SU-DHL-6 (cell line): ENCODE results near the gene CIT.

Experiments used
- H2AFZ ChIP-seq: fragments of 200-600 bp; sonication (generic); 2 replicates; pipeline ENCODE4 v1.6.1; 2014; ENCODE audit warnings: low read depth, mild to moderate bottlenecking, moderate library complexity, mixed read lengths, antibody characterized with exemption, low read length; ENCODE audit not compliant: severe bottlenecking
- H3F3A ChIP-seq: fragments of 200-600 bp; shearing (Covaris generic); 2 replicates; pipeline ENCODE4 v1.6.0; 2016; ENCODE audit warnings: antibody characterized with exemption, mild to moderate bottlenecking; ENCODE audit not compliant: insufficient read depth
- H3K27ac ChIP-seq: fragments of 200-600 bp; sonication (generic); 2 replicates; pipeline ENCODE4 v1.5.1; 2016; ENCODE audit warnings: low read depth, mild to moderate bottlenecking, low read length, moderate library complexity, mixed read lengths
- H3K27me3 ChIP-seq: fragments of 200-600 bp; sonication (generic), shearing (Covaris generic); 2 replicates; pipeline ENCODE4 v1.6.0; 2014; ENCODE audit warnings: mild to moderate bottlenecking, low read length
- H3K36me3 ChIP-seq: fragments of 200-600 bp; sonication (generic); 2 replicates; pipeline ENCODE4 v1.6.1; 2014; ENCODE audit warnings: mild to moderate bottlenecking, low read length, mixed read lengths
- H3K4me2 ChIP-seq: fragments of 300-600, 200-600 bp; shearing (Covaris generic), sonication (generic); 2 replicates; pipeline ENCODE4 v1.6.0; 2014; ENCODE audit warnings: low read length, low read depth, mild to moderate bottlenecking; ENCODE audit not compliant: poor library complexity, severe bottlenecking
- H3K4me3 ChIP-seq: fragments of 200-600 bp; sonication (generic); 2 replicates; pipeline ENCODE4 v1.5.1; 2014; ENCODE audit warnings: antibody characterized with exemption, low read length, mild to moderate bottlenecking, mixed read lengths; ENCODE audit not compliant: insufficient read depth, poor library complexity, severe bottlenecking
- H3K79me2 ChIP-seq: fragments of 200-600 bp; sonication (generic); 2 replicates; pipeline ENCODE4 v1.6.1; 2014; ENCODE audit warnings: mild to moderate bottlenecking, low read length, moderate library complexity; ENCODE audit not compliant: insufficient read depth
- H3K9ac ChIP-seq: fragments of 200-600 bp; sonication (generic); 2 replicates; pipeline ENCODE4 v1.7.0; 2014; ENCODE audit warnings: mild to moderate bottlenecking, low read length
- H3K9me2 ChIP-seq: fragments of 200-600 bp; sonication (generic); replicated peaks from 2 replicates; pipeline ENCODE4 v1.6.1; 2014; ENCODE audit warnings: low read length; ENCODE audit not compliant: insufficient read depth
- H3K9me3 ChIP-seq: fragments of 200-600 bp; sonication (generic); 2 replicates; pipeline ENCODE4 v1.6.1; 2014; ENCODE audit warnings: low read length, mixed read lengths; ENCODE audit not compliant: insufficient read depth
- H4K20me1 ChIP-seq: fragments of 200-600 bp; sonication (generic); 2 replicates; pipeline ENCODE4 v1.6.1; 2014; ENCODE audit warnings: low read depth, mild to moderate bottlenecking, antibody characterized with exemption, low read length, moderate library complexity, mixed read lengths
- EZH2phosphoT487 ChIP-seq: fragments of 200-600 bp; sonication (generic), shearing (Covaris generic); conservative IDR thresholded peaks from 2 replicates; pipeline ENCODE4 v1.6.1; 2018; ENCODE audit warnings: mild to moderate bottlenecking, antibody characterized with exemption, low read length, moderate library complexity, mixed read lengths
- TF ChIP-seq, protein P1 (sequence below): fragments of 200-600 bp; sonication (generic); IDR thresholded peaks from one replicate; pipeline ENCODE4 v1.5.1; 2017; ENCODE audit warnings: antibody characterized with exemption, mild to moderate bottlenecking, low read length, moderate library complexity; ENCODE audit not compliant: insufficient read depth, poor library complexity, severe bottlenecking

Gene CIT

DNA sequence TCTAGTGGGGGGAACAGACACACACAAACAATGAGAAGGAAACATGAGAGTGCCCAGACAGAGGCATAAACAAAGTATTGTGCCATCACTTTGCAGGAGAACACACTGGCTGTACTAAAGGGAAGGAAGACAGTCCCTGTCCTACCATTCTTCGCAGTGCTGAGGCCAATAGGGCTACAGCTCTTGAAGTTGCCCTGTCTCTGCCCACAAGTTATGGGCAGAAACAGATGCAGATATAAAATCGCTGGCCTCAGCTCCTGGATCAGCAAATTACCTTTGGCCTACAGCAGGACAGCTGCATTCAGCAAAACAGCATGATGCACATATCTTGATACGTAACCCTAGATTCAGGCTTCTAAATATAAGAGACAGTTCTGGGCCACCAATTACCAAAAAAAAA lies 232.2 kb downstream of the CIT start:
- no peaks in the 10 kb centered on the region for H3K27me3 ChIP-seq
- no peak overlapping the region for H3K4me2 ChIP-seq
- no peaks in the 10 kb centered on the region for H3K9me3 ChIP-seq
- no peak for TF ChIP-seq EZH2phosphoT487
- TF ChIP-seq, protein P1, sequence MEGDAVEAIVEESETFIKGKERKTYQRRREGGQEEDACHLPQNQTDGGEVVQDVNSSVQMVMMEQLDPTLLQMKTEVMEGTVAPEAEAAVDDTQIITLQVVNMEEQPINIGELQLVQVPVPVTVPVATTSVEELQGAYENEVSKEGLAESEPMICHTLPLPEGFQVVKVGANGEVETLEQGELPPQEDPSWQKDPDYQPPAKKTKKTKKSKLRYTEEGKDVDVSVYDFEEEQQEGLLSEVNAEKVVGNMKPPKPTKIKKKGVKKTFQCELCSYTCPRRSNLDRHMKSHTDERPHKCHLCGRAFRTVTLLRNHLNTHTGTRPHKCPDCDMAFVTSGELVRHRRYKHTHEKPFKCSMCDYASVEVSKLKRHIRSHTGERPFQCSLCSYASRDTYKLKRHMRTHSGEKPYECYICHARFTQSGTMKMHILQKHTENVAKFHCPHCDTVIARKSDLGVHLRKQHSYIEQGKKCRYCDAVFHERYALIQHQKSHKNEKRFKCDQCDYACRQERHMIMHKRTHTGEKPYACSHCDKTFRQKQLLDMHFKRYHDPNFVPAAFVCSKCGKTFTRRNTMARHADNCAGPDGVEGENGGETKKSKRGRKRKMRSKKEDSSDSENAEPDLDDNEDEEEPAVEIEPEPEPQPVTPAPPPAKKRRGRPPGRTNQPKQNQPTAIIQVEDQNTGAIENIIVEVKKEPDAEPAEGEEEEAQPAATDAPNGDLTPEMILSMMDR: no peak
- H3K27ac ChIP-seq: no peak overlapping the region
- no peaks in the 10 kb centered on the region for H3K36me3 ChIP-seq
- H3K4me3 ChIP-seq: no peak overlapping the region
- H2AFZ ChIP-seq: no peak overlapping the region
- no peaks in the 10 kb centered on the region for H3K9me2 ChIP-seq
- H3F3A ChIP-seq: no peaks in the 10 kb centered on the region
- no peaks in the 10 kb centered on the region for H3K79me2 ChIP-seq
- H3K9ac ChIP-seq: no peak overlapping the region
- no peaks in the 10 kb centered on the region for H4K20me1 ChIP-seq

GRCh38 chr12:119642986-119643385 lies 234.1 kb downstream of the CIT start:
- no peak for TF ChIP-seq EZH2phosphoT487
- TF ChIP-seq, protein P1: no peak
- no peak overlapping the region for H3K4me3 ChIP-seq
- H3K36me3 ChIP-seq: no peaks in the 10 kb centered on the region
- no peak overlapping the region for H2AFZ ChIP-seq
- H4K20me1 ChIP-seq: no peaks in the 10 kb centered on the region
- no peaks in the 10 kb centered on the region for H3F3A ChIP-seq
- H3K9me2 ChIP-seq: no peaks in the 10 kb centered on the region
- H3K27ac ChIP-seq: no peak overlapping the region
- no peaks in the 10 kb centered on the region for H3K79me2 ChIP-seq
- no peak overlapping the region for H3K9ac ChIP-seq
- no peaks in the 10 kb centered on the region for H3K9me3 ChIP-seq
- no peaks in the 10 kb centered on the region for H3K27me3 ChIP-seq
- no peak overlapping the region for H3K4me2 ChIP-seq
